IPS-18a (cell line): ENCODE results near the gene CNOT6.

Experiments used
- H3K27ac ChIP-seq: one replicate; pipeline ENCODE4 v1.5.1; 2013; ENCODE audit warnings: low read length
- H3K27me3 ChIP-seq: one replicate; pipeline ENCODE4 v1.6.1; 2013; ENCODE audit warnings: mild to moderate bottlenecking, low read length; ENCODE audit not compliant: control insufficient read depth, insufficient read depth
- H3K36me3 ChIP-seq: one replicate; pipeline ENCODE4 v1.6.1; 2013; ENCODE audit warnings: low read depth, low read length; ENCODE audit not compliant: control insufficient read depth
- H3K4me1 ChIP-seq: one replicate; pipeline ENCODE4 v1.6.1; 2013; ENCODE audit warnings: low read depth, low read length; ENCODE audit not compliant: control insufficient read depth
- H3K4me3 ChIP-seq: one replicate; pipeline ENCODE4 v1.5.1; 2013; ENCODE audit warnings: low read length
- H3K9ac ChIP-seq: one replicate; pipeline ENCODE4 v1.6.1; 2013; ENCODE audit warnings: mild to moderate bottlenecking, low read length, moderate library complexity
- H3K9me3 ChIP-seq: one replicate; pipeline ENCODE4 v1.6.1; 2013; ENCODE audit warnings: low read depth, low read length; ENCODE audit not compliant: control insufficient read depth

CNOT6 gene

DNA sequence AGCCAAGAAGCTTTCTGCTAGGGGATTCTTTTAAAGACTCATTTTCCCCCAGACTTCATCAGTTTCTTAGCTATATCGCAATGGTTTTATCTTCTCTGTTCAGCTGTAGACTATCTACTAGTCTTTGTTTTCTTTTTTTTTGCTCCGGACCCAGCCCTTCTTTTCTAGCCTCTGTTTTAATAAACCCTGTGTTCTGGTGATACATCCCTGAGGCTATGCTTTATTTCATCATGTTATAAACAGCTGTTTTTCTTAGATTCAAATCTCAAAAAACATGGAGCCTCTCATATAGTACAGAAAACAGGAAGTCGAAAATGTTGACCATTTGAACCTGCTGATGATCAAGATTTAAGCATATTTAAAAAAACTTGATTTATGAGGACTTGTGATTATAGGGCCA is 59.4 kb downstream of the CNOT6 start:
- H3K36me3 ChIP-seq = peaks cover 65% of the 10 kb centered on the region
- H3K27ac ChIP-seq = no peak overlapping the region
- H3K27me3 ChIP-seq = no peaks in the 10 kb centered on the region
- H3K4me3 ChIP-seq = no peak overlapping the region
- no peak overlapping the region for H3K9ac ChIP-seq
- no peaks in the 10 kb centered on the region for H3K4me1 ChIP-seq
- H3K9me3 ChIP-seq = no peaks in the 10 kb centered on the region

DNA sequence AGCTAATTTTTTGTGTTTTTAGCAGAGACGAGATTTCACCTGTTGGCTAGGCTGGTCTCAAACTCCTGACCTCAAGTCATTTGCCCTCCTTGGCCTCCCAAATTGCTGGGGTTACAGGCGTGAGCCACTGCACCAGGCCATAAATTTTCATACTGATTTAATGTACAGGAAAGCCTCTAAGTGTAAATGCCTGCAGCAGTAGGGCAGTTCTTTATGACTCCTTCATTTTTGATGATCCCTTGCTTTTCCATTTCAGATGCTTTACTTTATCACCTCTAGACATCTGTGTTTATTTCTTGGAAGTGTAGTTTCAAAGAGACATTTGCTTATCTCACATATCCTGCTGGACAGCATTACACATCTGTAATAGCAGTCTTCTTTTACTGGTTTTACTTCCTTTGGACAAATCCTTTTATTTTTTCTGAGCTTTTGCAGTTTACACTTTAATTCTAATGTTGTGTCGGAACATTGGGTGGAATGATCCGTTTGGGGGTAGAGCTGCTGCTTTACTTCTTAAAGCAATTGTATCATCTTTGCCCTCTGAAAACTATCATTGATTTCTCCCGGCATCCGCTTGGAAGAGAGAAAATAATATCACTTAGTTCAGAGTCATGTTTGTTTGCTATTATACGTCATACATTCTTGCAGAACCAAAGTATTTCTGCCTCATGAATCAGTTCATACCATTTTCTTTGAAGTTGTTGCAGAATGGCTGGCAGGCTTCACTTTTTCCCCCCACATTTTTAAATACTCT is 61.2 kb downstream of the CNOT6 start:
- no peaks in the 10 kb centered on the region for H3K27me3 ChIP-seq
- no peaks in the 10 kb centered on the region for H3K9me3 ChIP-seq
- peaks cover 57% of the 10 kb centered on the region for H3K36me3 ChIP-seq
- no peak overlapping the region for H3K9ac ChIP-seq
- H3K4me1 ChIP-seq = no peaks in the 10 kb centered on the region
- H3K4me3 ChIP-seq = no peak overlapping the region
- no peak overlapping the region for H3K27ac ChIP-seq

DNA sequence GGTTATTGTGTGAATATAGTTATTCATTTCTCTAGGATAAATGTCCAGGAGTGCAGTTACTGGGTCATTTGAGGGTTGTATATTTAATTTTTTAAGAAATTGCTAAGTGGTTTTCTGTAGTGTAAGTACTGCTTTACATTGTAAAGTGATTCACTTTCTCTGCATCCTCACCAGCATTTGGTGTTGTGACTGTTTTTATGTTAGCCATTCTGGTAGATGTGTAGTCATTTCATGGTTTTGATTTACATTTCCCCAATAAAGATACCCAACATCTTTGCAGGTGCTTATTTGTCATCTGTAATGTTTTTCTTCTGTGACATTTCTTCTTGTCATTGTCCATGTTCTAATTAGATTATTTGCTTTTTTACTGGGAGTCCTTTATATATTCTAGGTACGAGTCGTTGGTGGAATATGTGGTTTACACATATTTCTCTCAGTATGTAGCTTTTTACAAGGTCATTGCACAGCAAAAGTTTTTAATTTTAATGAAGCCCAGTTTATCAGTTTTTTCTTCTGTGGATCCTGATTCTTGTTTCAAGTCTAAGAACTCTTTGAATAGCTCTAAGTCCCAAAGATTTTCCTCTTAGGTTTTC is 63.1 kb downstream of the CNOT6 start:
- H3K36me3 ChIP-seq = peaks cover 43% of the 10 kb centered on the region

DNA sequence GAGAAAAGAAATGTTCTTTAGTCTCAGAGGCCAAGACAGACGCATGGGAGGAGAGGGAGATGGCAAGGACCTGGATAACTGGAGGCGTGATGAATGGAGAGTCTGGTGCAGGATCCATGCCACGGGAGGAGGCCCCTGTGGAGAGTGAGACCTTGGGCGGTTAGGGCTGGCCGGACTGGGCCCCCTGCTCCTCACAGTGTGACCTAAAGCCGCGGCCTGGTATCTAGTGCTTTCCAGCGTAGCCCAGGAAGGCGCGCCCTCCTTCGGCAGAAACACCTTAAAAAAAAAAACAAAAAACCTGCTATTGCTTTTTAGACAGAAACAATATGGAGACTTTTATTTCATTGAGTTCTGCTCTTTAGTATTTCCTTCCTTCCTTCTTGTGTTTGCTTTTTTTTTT is 64.1 kb downstream of the CNOT6 start:
- Histone ChIP-seq H3K4me3 (no peak overlapping the region), H3K36me3 (peaks cover 39% of the 10 kb centered on the region), H3K27ac (no peak overlapping the region), H3K9me3 (no peaks in the 10 kb centered on the region), H3K4me1 (no peaks in the 10 kb centered on the region), H3K9ac (no peak overlapping the region), H3K27me3 (no peaks in the 10 kb centered on the region)

More for the DNA sequence above, 63.1 kb downstream of the CNOT6 start:
- Histone ChIP-seq H3K9me3 (no peaks in the 10 kb centered on the region), H3K27ac (no peak overlapping the region), H3K9ac (no peak overlapping the region), H3K27me3 (no peaks in the 10 kb centered on the region), H3K4me3 (no peak overlapping the region), H3K4me1 (no peaks in the 10 kb centered on the region)

DNA sequence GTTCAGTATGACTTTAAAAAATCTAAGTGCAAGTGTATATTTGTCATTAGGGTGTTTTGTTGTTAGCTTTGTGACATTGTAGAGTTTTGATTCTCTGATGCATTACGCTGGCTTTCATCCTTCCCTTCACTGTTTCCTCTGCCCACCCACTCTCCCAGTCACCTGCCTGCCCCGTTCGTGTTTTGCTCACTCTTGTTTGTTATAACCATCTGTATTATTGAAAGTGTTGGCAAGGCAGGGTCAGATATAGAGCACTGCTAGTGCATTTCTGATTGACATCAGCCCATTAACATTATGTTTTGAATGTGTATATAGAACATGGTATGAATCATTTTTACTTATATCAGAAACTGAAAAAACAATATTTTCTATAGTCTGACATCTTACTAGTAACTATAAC is 69.8 kb downstream of the CNOT6 start:
- no peak overlapping the region for H3K27ac ChIP-seq
- H3K27me3 ChIP-seq = no peaks in the 10 kb centered on the region
- H3K36me3 ChIP-seq = peaks cover 56% of the 10 kb centered on the region
- no peaks in the 10 kb centered on the region for H3K4me1 ChIP-seq
- no peak overlapping the region for H3K9ac ChIP-seq
- H3K4me3 ChIP-seq = no peak overlapping the region
- H3K9me3 ChIP-seq = no peaks in the 10 kb centered on the region

DNA sequence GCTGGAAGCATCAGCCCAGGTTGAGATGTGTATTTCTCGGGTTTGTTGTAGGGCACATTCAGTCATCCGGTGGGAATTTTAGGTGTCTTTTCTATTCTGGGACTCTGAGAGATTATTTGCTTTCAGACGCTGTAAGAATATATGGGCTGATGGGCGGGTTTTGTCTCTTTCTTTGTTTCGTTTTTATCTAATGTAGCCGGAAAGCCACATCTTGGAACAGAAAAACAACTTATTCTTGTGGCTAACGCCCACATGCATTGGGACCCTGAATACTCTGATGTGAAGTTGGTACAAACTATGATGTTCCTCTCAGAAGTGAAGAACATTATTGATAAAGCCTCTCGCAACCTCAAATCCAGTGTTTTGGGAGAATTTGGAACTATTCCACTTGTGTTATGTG is 74.7 kb downstream of the CNOT6 start:
- no peak overlapping the region for H3K27ac ChIP-seq
- no peaks in the 10 kb centered on the region for H3K9me3 ChIP-seq
- no peaks in the 10 kb centered on the region for H3K27me3 ChIP-seq
- no peak overlapping the region for H3K4me3 ChIP-seq
- peaks cover 83% of the 10 kb centered on the region for H3K36me3 ChIP-seq
- H3K4me1 ChIP-seq = no peaks in the 10 kb centered on the region
- H3K9ac ChIP-seq = no peak overlapping the region

DNA sequence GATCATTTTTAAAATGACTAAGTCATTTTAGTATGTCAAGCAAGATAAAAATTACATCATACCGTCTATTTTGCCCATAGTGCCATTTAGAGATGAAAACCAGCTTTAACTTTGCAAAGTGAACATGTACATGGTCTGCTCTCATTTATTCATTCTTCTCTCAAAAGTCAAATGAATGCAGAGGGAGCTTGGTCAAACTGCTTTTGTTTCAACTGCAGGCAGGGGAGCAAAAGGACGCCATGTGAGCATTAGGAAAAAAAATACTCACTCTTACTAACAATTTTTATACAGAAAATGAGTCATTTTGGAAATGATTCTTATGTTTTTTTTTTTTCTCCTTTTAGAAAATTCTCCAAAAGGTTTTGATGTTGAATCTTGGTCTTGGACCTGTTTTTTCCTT is 81.4 kb downstream of the CNOT6 start:
- Histone ChIP-seq H3K9me3 (no peaks in the 10 kb centered on the region), H3K4me1 (no peaks in the 10 kb centered on the region), H3K9ac (no peak overlapping the region), H3K4me3 (no peak overlapping the region), H3K36me3 (peaks cover 54% of the 10 kb centered on the region), H3K27ac (no peak overlapping the region), H3K27me3 (no peaks in the 10 kb centered on the region)

DNA sequence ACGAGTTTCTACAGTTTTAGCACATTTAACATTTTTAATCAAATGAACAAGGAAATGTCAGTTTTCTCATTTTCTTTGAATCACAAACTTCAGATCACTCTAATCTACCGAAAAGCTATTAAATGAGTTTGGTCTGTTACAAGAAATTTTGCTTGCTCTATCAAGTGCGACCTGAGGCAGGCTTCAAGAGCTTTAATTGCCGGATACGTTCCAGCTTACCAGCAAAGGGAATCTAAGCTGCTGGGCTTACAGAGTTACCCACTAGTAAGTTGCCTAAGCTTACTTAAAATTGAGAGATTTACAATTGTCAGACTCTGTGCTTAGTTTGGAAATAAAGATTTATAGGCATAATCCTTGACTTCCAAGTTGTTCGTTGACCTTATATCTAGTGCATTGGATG is 86.5 kb downstream of the CNOT6 start:
- no peaks in the 10 kb centered on the region for H3K9me3 ChIP-seq
- no peak overlapping the region for H3K4me3 ChIP-seq
- H3K27me3 ChIP-seq = no peaks in the 10 kb centered on the region
- H3K4me1 ChIP-seq = no peaks in the 10 kb centered on the region
- H3K27ac ChIP-seq = no peak overlapping the region
- peaks cover 10% of the 10 kb centered on the region for H3K36me3 ChIP-seq
- H3K9ac ChIP-seq = no peak overlapping the region

DNA sequence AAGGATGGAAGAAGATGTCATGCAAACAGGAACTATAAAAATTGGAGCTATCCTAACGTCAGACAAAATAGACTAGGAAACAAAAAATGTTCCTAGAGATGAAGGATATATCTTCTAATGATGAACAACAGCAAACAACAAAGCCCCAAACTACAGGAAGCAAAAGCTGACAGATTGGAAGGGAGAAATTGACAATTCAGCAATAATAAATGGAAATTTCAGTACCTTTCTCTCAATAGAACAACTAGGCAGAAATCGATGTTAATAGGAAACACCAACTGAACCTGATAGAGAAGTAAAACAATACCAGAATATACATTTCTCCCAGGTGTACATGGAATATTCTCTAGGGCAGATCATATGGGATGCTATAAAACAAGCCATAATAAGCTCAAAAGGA is 89.6 kb downstream of the CNOT6 start:
- H3K4me1 ChIP-seq = no peaks in the 10 kb centered on the region

DNA sequence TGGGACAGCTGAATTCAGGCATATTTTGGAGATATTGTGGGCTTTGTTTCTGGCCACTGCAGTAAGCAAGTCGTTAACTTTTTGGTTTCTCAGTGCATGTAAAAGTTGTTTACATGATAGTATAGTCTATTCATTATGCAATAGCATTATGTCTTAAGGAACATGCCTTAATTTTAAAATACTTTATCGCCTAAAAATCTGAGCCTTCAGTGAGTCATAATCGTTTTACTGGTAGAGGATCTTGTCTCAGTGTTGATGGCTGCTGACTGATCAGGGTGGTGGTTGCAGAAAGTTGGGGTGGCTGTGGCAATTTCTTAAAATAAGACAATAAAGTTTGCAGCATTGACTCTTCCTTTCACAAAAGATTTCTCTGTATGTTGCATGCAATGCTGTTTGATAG is 92.0 kb downstream of the CNOT6 start:
- H3K4me1 ChIP-seq = no peaks in the 10 kb centered on the region
- no peak overlapping the region for H3K4me3 ChIP-seq
- H3K9ac ChIP-seq = no peak overlapping the region
- no peaks in the 10 kb centered on the region for H3K36me3 ChIP-seq
- H3K9me3 ChIP-seq = no peaks in the 10 kb centered on the region
- H3K27ac ChIP-seq = no peak overlapping the region
- H3K27me3 ChIP-seq = peaks cover 32% of the 10 kb centered on the region

More for the DNA sequence above, 89.6 kb downstream of the CNOT6 start:
- no peaks in the 10 kb centered on the region for H3K36me3 ChIP-seq
- H3K9me3 ChIP-seq = no peaks in the 10 kb centered on the region
- no peak overlapping the region for H3K4me3 ChIP-seq
- H3K9ac ChIP-seq = no peak overlapping the region
- no peak overlapping the region for H3K27ac ChIP-seq
- H3K27me3 ChIP-seq = peaks cover 7% of the 10 kb centered on the region

DNA sequence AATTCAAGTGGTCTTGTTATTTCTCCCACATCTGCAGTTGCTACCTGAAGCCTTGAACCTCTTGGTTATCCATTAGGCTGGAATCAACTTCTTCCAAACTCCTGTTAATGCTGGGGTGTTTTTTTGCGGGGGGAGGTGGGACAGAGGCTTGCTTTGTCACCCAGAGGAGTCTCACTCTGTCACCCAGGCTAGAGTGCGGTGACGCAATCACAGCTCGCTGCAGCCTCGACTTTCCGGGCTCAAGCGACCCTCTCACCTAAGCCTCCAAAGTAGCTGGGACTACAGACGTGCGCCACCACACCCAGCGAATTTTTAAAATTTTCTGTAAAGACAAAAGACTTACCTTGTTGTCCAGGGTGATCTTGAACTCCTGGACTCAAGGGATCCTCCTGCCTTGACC is 92.7 kb downstream of the CNOT6 start:
- Histone ChIP-seq H3K9ac (no peak overlapping the region), H3K27me3 (peaks cover 38% of the 10 kb centered on the region), H3K4me3 (no peak overlapping the region), H3K4me1 (no peaks in the 10 kb centered on the region), H3K27ac (no peak overlapping the region), H3K9me3 (no peaks in the 10 kb centered on the region), H3K36me3 (no peaks in the 10 kb centered on the region)
